Thymus (tissue), 11 donors: ENCODE results near the gene LPCAT2. TPM values are rescaled to one million over a fixed set of nuclear protein-coding genes. Genes with fewer than 3 reads are reported as not detected.

Source experiments
- DNase-seq, 9 donors: peaks; one replicate each; pipeline ENCODE4 v3.0.0-alpha.2; 2013; ENCODE audit warnings: low spot score in 9 of 9, low read depth in 6 of 9, missing footprints in 1 of 9
- H3K27ac ChIP-seq, 2 donors: one replicate each; pipeline ENCODE4 v1.5.1; 2013; ENCODE audit warnings: control low read depth in 1 of 2, low read depth in 1 of 2, low read length in 1 of 2, mild to moderate bottlenecking in 1 of 2, moderate library complexity in 1 of 2
- H3K27me3 ChIP-seq, 2 donors: one replicate each; pipeline ENCODE4 v1.5.1; 2013; ENCODE audit warnings: low read length in 1 of 2; ENCODE audit not compliant: control insufficient read depth in 2 of 2, insufficient read depth in 1 of 2
- H3K36me3 ChIP-seq, 2 donors: one replicate each; pipeline ENCODE4 v1.5.1; 2013; ENCODE audit warnings: low read length in 1 of 2, mild to moderate bottlenecking in 1 of 2, moderate library complexity in 1 of 2; ENCODE audit not compliant: control insufficient read depth in 2 of 2, insufficient read depth in 2 of 2
- H3K4me1 ChIP-seq, 2 donors: one replicate each; pipeline ENCODE4 v1.5.1; 2013; ENCODE audit warnings: low read length in 2 of 2; ENCODE audit not compliant: control insufficient read depth in 2 of 2, insufficient read depth in 2 of 2
- H3K4me3 ChIP-seq, 2 donors: one replicate each; pipeline ENCODE4 v1.5.1; 2013; ENCODE audit warnings: low read length in 2 of 2, control low read depth in 1 of 2, mild to moderate bottlenecking in 1 of 2
- H3K9me3 ChIP-seq, 2 donors: one replicate each; pipeline ENCODE4 v1.5.1; 2013; ENCODE audit warnings: low read length in 1 of 2, mild to moderate bottlenecking in 1 of 2; ENCODE audit not compliant: control insufficient read depth in 2 of 2, insufficient read depth in 1 of 2
- WGBS: extraction: QIAGEN DNeasy Blood & Tissue Kit; methylation state at CpG from one replicate; pipeline ENCODE4 v1.1.7; 2013; 5-methylcytosine and 5-hydroxymethylcytosine counted together
- polyA plus RNA-seq: library from polyadenylated mRNA; stranded (reverse); fragments of 200-250 nt; gene quantifications from one replicate; pipeline ENCODE4 v1.2.3, GENCODE V29; 2013
- total RNA-seq: library from RNA; stranded (reverse); fragments of 120-200 nt; gene quantifications from one replicate; pipeline ENCODE4 v1.2.4, GENCODE V29; 2013
- donor health status: healthy.

LPCAT2 gene
- total and polyA plus RNA-seq, 2 donors: 5.2 to 11.2 TPM

GRCh38 chr16:55478827-55479429 is 29.9 kb upstream of the LPCAT2 start, which contains the start of gene MMP2:
Gene MMP2, plus strand, starts transcription at chr16:55479198. Its CDS starts 282 bp downstream, at chr16:55479480.
- Histone ChIP-seq H3K36me3 (no peaks in the 10 kb centered on the region), H3K4me3 (peak within 1 kb of the TSS; percentile 5 to 18), H3K27ac (no peak within 1 kb of the TSS), H3K9me3 (no peaks in the 10 kb centered on the region), H3K27me3 (peaks cover 29 to 45% of the 10 kb centered on the region in 2 donors), H3K4me1 (no peaks in the 10 kb centered on the region)
- WGBS: 2% methylated on average over 46 of the region's 46 CpGs
- no peak for DNase-seq

GRCh38 chr16:55479430-55480140 is 29.3 kb upstream of the LPCAT2 start:
- Histone ChIP-seq H3K9me3 (no peaks in the 10 kb centered on the region), H3K36me3 (no peaks in the 10 kb centered on the region), H3K4me1 (no peaks in the 10 kb centered on the region), H3K27me3 (peaks cover 29 to 45% of the 10 kb centered on the region in 2 donors), H3K27ac (no peak overlapping the region), H3K4me3 (peak overlapping the region; percentile 5 to 18)
- no peak for DNase-seq
- 2% methylated on average over 41 of the region's 41 CpGs for WGBS

GRCh38 chr16:55480228-55480655 is 28.6 kb upstream of the LPCAT2 start:
- Histone ChIP-seq H3K36me3 (no peaks in the 10 kb centered on the region), H3K27ac (no peak overlapping the region), H3K4me1 (no peaks in the 10 kb centered on the region), H3K4me3 (no peak overlapping the region), H3K9me3 (no peaks in the 10 kb centered on the region), H3K27me3 (peaks cover 29 to 45% of the 10 kb centered on the region in 2 donors)
- 6% methylated on average over 25 of the region's 25 CpGs for WGBS
- DNase-seq: no peak

DNA sequence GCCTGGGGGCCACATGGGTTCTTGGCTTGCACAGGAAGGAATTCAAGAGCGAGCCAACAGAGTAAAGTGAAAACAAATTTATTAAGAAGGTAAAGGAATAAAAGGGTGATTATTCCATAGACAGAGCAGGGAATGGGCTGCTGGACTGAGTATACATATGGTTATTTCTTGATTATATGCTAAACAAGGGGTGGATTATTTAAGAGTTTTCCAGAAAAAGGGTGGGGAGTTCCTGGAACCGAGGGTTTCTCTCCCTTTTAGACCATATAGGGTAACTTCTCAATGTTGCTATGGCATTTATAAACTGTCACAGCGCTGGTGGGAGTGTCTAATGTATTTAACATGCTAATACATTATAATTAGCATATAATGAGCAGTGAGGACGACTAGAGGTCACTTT is 27.8 kb upstream of the LPCAT2 start:
- WGBS: 92% methylated on average over 4 of the region's 4 CpGs
- no peak for DNase-seq
- H3K4me3 ChIP-seq: no peak overlapping the region
- no peaks in the 10 kb centered on the region for H3K9me3 ChIP-seq
- H3K4me1 ChIP-seq: no peaks in the 10 kb centered on the region
- no peaks in the 10 kb centered on the region for H3K36me3 ChIP-seq
- H3K27me3 ChIP-seq: peaks cover 29 to 45% of the 10 kb centered on the region in 2 donors
- H3K27ac ChIP-seq: no peak overlapping the region

DNA sequence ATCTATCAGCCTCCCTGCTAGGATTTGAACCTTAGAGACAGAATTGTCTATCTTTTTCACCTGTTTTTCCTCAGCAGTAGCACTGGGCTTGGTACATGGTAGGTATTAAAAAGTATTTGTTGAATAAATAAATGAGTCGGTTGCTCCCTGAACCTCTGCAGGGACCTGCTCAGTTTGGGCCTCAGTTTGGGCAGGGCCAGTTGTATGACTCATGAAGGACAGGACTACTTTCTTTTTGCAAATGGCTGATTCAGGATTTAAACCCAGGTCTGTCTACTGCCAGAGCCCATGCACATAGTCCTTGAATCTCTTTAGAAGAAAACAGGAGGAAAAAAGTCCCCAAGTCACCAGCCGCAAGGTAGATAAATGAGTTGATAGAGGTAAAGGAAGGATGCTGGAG is 26.8 kb upstream of the LPCAT2 start:
- Histone ChIP-seq H3K27me3 (peaks cover 29 to 43% of the 10 kb centered on the region in 2 donors), H3K27ac (no peak overlapping the region), H3K4me1 (no peaks in the 10 kb centered on the region), H3K36me3 (no peaks in the 10 kb centered on the region), H3K4me3 (no peak overlapping the region), H3K9me3 (no peaks in the 10 kb centered on the region)
- DNase-seq: no peak
- WGBS: 96% methylated on average over 2 of the region's 2 CpGs

DNA sequence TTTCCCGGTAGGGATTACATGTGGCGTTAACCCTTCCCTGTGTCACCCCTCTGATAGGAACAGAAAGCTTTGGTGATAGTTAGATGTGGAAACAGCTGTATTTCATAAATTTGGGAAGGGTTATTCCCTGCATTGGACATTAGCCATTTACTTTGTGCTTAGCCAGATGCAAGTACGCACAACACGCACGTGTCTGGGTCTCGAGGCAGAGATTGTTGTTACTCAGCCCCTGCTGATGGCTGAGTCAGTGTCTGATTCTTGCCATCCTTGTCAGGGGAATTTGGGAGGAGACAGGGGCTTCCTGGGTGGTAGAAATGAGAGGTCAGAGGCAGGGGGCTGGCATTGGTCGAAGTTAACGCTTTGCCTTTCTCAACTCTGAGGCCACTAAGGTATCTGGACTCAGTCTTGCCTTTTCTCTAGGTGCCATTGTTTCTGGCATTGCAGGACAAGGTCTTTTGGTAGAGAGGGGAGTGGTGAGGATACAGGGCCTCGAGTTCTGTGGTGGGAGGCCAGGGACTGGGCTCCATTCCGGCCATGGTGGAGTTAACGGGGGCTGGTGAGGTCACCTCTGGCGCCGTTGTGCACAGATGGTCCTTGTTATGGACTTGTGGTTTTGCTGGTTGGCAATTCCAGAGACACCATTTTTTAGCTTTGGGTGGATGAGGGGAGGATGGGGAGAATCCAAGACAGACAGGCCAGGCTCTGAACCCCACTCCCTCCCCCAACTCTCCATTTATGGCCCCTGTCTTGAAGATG is 21.6 kb upstream of the LPCAT2 start:
- WGBS: 94% methylated on average over 13 of the region's 13 CpGs
- no peak overlapping the region for H3K27ac ChIP-seq
- no peak overlapping the region for H3K4me3 ChIP-seq
- H3K4me1 ChIP-seq: no peaks in the 10 kb centered on the region
- no peaks in the 10 kb centered on the region for H3K36me3 ChIP-seq
- H3K27me3 ChIP-seq: no peaks in the 10 kb centered on the region
- no peaks in the 10 kb centered on the region for H3K9me3 ChIP-seq
- DNase-seq: no peak

GRCh38 chr16:55488306-55488705 is 20.6 kb upstream of the LPCAT2 start:
- WGBS: 96% methylated on average over 12 of the region's 12 CpGs
- H3K27ac ChIP-seq: no peak overlapping the region

DNA sequence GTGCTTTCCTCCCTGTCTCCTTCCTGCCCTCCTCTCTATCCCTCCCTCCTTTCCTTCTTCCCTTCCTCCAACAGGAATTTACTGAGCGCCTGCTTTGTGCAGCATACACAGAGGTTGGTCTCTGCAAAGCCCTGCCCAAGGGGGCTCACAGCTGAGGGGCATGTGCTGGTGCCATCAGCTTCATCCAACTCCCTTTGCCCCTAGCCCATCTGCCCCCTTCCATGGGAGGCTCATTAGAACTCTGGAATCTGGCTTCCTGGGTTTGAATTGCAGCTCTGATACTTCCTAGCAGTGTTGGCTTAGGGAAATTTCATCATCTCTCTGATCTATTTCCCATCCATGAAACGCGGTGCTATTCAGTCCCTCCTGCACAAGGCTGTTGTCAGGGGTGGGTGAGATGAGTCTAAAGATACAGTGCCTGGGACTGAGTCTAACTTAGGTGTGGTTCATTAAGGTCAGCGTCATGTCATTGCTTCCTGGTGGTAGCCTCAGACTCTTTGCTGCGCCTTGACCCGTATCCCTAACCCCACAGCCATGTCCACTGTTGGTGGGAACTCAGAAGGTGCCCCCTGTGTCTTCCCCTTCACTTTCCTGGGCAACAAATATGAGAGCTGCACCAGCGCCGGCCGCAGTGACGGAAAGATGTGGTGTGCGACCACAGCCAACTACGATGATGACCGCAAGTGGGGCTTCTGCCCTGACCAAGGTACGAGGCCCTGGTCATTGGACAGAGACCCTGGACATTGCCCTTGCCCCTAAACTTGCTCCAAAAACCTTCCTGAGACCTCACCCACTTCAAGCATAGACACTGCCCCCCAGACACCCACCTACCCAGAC is 19.5 kb upstream of the LPCAT2 start:
- no peak overlapping the region for H3K4me3 ChIP-seq
- no peaks in the 10 kb centered on the region for H3K27me3 ChIP-seq
- no peak for DNase-seq
- 96% methylated on average over 14 of the region's 14 CpGs for WGBS
- no peaks in the 10 kb centered on the region for H3K36me3 ChIP-seq
- no peaks in the 10 kb centered on the region for H3K4me1 ChIP-seq
- H3K9me3 ChIP-seq: no peaks in the 10 kb centered on the region
- no peak overlapping the region for H3K27ac ChIP-seq

More at GRCh38 chr16:55488306-55488705, 20.6 kb upstream of the LPCAT2 start:
- no peak for DNase-seq
- H3K9me3 ChIP-seq: no peaks in the 10 kb centered on the region
- H3K36me3 ChIP-seq: no peaks in the 10 kb centered on the region
- no peak overlapping the region for H3K4me3 ChIP-seq
- no peaks in the 10 kb centered on the region for H3K4me1 ChIP-seq
- no peaks in the 10 kb centered on the region for H3K27me3 ChIP-seq
